ENCODE results near the gene KCTD10. TPM values are rescaled to one million over a fixed set of nuclear protein-coding genes. Genes with fewer than 3 reads are reported as not detected.

Gene KCTD10
- total RNA-seq, 1 experiment from 2014 or later: 55.2 TPM

GRCh38 chr12:109489016-109489954 is 12.2 kb upstream of the KCTD10 start:
- Histone ChIP-seq H3K4me3 (ENCODE audit: low read depth in 2 of 2, low read length in 2 of 2) (no peak overlapping the region), H3K9me3 (ENCODE audit: control insufficient read depth, insufficient read depth, low read depth, low read length) (no peaks in the 10 kb centered on the region), H3K27me3 (ENCODE audit: control insufficient read depth, insufficient read depth, low read length) (no peaks in the 10 kb centered on the region), H3K4me1 (ENCODE audit: control insufficient read depth, insufficient read depth, low read length) (no peaks in the 10 kb centered on the region), H3K36me3 (ENCODE audit: control insufficient read depth, insufficient read depth, low read length) (peaks cover 13% of the 10 kb centered on the region; the same call in 1 of the 2 replicates), H3K27ac (ENCODE audit: low read length) (no peak overlapping the region)
- ATAC-seq: no peak
- no peak for TF ChIP-seq SIN3A (IDR thresholded peaks at IDR 0.05; ENCODE audit: borderline replicate concordance, insufficient read depth, low read depth, low read length)
- TF ChIP-seq TCF7L2 (IDR thresholded peaks at IDR 0.05; ENCODE audit: low read depth, low read length): no peak
- TF ChIP-seq POLR2AphosphoS5 (IDR thresholded peaks at IDR 0.05; ENCODE audit: low read depth, low read length): no peak
- DNase-seq (ENCODE audit: low read depth, low spot score): no peak
- intact Hi-C loops (cut with micrococcal nuclease; ENCODE audit: unreplicated experiment): no loop called here
- ChIA-PET POLR2A (no interaction called here), CTCF (no interaction called here)
- BruUV-seq (replicated peaks): no TSS peak
- in situ Hi-C loops (cut with HindIII; ENCODE audit: low pct_unique_long_range_greater_than_20kb, low sequenced_read_pairs): no loop called here

GRCh38 chr12:109488051-109488665 is 11.1 kb upstream of the KCTD10 start:
- TF ChIP-seq TCF7L2 (IDR thresholded peaks at IDR 0.05; ENCODE audit: low read depth, low read length): no peak
- Histone ChIP-seq H3K36me3 (ENCODE audit: control insufficient read depth, insufficient read depth, low read length) (peaks cover 15% of the 10 kb centered on the region; the same call in 1 of the 2 replicates), H3K4me3 (ENCODE audit: low read depth in 2 of 2, low read length in 2 of 2) (no peak overlapping the region), H3K27me3 (ENCODE audit: control insufficient read depth, insufficient read depth, low read length) (no peaks in the 10 kb centered on the region), H3K9me3 (ENCODE audit: control insufficient read depth, insufficient read depth, low read depth, low read length) (no peaks in the 10 kb centered on the region), H3K27ac (ENCODE audit: low read length) (no peak overlapping the region), H3K4me1 (ENCODE audit: control insufficient read depth, insufficient read depth, low read length) (no peaks in the 10 kb centered on the region)
- ChIA-PET CTCF (no interaction called here), POLR2A (no interaction called here)
- BruUV-seq (replicated peaks): no TSS peak
- DNase-seq (ENCODE audit: low read depth, low spot score) (no peak), ATAC-seq (no peak)
- intact Hi-C loops (cut with micrococcal nuclease; ENCODE audit: unreplicated experiment): no loop called here
- in situ Hi-C loops (cut with HindIII; ENCODE audit: low pct_unique_long_range_greater_than_20kb, low sequenced_read_pairs): no loop called here

DNA sequence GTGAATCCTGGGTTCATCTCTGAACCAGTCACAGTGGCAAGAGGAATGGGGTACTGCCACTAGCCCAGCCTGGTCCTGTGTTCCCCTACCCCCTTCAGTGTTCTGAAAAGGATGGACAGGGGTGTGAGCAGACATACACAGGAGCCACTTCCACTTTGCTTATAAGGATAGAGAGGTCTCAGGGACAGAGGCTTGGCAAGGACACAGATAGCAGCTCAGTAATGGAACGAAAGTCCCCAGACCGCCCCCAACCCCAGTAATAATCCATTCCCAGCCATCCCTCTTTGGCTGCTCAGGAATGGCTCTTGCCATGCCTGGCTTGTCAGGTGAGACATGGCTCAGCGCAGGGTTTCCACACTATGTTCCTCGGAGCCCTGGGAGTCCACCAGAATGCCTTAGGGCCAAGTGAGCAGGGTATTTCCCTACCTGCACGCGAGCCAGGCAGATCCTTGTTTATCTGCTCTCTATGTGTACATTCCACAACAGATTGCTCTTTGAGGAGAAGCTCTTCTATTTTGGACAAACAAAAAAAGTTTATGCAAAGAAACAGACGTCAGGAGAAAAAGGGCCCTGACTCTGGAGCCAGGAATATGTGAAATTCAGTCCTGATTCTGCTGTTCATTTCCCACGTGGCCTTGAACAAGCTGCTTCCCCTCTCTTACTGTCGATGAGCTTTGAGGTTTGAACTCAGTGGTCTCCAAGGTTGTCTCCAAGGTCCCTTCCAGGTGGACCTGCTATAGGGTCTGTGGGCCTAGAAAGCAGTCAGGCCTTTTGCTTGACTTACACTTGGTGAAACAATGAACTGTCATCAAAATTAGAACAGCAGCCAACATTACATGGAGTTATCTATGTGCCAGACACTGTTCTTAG is 10.3 kb upstream of the KCTD10 start:
- no peaks in the 10 kb centered on the region for H3K27me3 ChIP-seq (ENCODE audit: control insufficient read depth, insufficient read depth, low read length)
- DNase-seq (ENCODE audit: low read depth, low spot score) (no peak), ATAC-seq (no peak)
- BruUV-seq (replicated peaks): no TSS peak
- no peak overlapping the region for H3K4me3 ChIP-seq (ENCODE audit: low read depth in 2 of 2, low read length in 2 of 2)
- no peaks in the 10 kb centered on the region for H3K9me3 ChIP-seq (ENCODE audit: control insufficient read depth, insufficient read depth, low read depth, low read length)
- ChIA-PET CTCF (no interaction called here), POLR2A (no interaction called here)
- peaks cover 15% of the 10 kb centered on the region; the same call in 1 of the 2 replicates for H3K36me3 ChIP-seq (ENCODE audit: control insufficient read depth, insufficient read depth, low read length)
- intact Hi-C loops (cut with micrococcal nuclease; ENCODE audit: unreplicated experiment) (no loop called here), in situ Hi-C loops (cut with HindIII; ENCODE audit: low pct_unique_long_range_greater_than_20kb, low sequenced_read_pairs) (no loop called here)
- no peaks in the 10 kb centered on the region for H3K4me1 ChIP-seq (ENCODE audit: control insufficient read depth, insufficient read depth, low read length)
- TF ChIP-seq, protein P1, sequence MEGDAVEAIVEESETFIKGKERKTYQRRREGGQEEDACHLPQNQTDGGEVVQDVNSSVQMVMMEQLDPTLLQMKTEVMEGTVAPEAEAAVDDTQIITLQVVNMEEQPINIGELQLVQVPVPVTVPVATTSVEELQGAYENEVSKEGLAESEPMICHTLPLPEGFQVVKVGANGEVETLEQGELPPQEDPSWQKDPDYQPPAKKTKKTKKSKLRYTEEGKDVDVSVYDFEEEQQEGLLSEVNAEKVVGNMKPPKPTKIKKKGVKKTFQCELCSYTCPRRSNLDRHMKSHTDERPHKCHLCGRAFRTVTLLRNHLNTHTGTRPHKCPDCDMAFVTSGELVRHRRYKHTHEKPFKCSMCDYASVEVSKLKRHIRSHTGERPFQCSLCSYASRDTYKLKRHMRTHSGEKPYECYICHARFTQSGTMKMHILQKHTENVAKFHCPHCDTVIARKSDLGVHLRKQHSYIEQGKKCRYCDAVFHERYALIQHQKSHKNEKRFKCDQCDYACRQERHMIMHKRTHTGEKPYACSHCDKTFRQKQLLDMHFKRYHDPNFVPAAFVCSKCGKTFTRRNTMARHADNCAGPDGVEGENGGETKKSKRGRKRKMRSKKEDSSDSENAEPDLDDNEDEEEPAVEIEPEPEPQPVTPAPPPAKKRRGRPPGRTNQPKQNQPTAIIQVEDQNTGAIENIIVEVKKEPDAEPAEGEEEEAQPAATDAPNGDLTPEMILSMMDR (IDR thresholded peaks at IDR 0.05): no peak
- TF ChIP-seq REST (IDR thresholded peaks at IDR 0.05; ENCODE audit: insufficient read depth in 1 of 2, low read depth in 2 of 2, low read length in 1 of 2) (no peak), SIN3A (IDR thresholded peaks at IDR 0.05; ENCODE audit: borderline replicate concordance, insufficient read depth, low read depth, low read length) (no peak), POLR2AphosphoS5 (IDR thresholded peaks at IDR 0.05; ENCODE audit: low read depth, low read length) (no peak), TCF7L2 (IDR thresholded peaks at IDR 0.05; ENCODE audit: low read depth, low read length) (no peak)
- no peak overlapping the region for H3K27ac ChIP-seq (ENCODE audit: low read length)

Measured in Panc1 (cell line).